HEK293 (cell line): ENCODE data around the gene HAAO.
A peak's percentile ranks its signal among the peaks of the same experiment; 100 is the strongest.

Experiments used
- CTCF ChIA-PET: fragments of 350-600 bp; formaldehyde crosslinking; extraction: SDS; loops from one replicate; lab custom pipeline; 2021; ENCODE audit warnings: antibody characterized with exemption; lab: Yijun Ruan, JAX
- POLR2A ChIA-PET: fragments of 300-600 bp; formaldehyde crosslinking; extraction: SDS; loops from one replicate; lab custom pipeline; 2020; ENCODE audit warnings: antibody characterized with exemption, inconsistent platforms; lab: Yijun Ruan, JAX
- H3K27ac ChIP-seq: fragments of 200-500 bp; sonication (Bioruptor generic); 2 replicates; pipeline ENCODE4 v1.5.1; 2014; ENCODE audit warnings: low read depth, low read length, control low read depth, inconsistent platforms; ENCODE audit errors: extremely low read depth
- H3K36me3 ChIP-seq, 2 experiments: fragments of 200-500 bp in 1 of 2; sonication (Bioruptor generic) in 1 of 2; 1 replicate in 1 of 2; 2 replicates in 1 of 2; pipeline ENCODE4 v1.5.1; 2014 to 2017; ENCODE audit warnings: inconsistent platforms in 2 of 2, low read length in 2 of 2; ENCODE audit not compliant: control insufficient read depth in 2 of 2, insufficient read depth in 1 of 2
- H3K4me1 ChIP-seq: fragments of 200-500 bp; sonication (Bioruptor generic); 2 replicates; pipeline ENCODE4 v1.5.1; 2014; ENCODE audit warnings: mild to moderate bottlenecking, low read length, inconsistent platforms; ENCODE audit not compliant: control insufficient read depth, insufficient read depth
- H3K4me3 ChIP-seq: 2 replicates; pipeline ENCODE4 v1.5.1; 2011; ENCODE audit warnings: low read depth, mild to moderate bottlenecking, control low read depth, low read length, moderate library complexity
- H3K9me3 ChIP-seq: fragments of 200-500 bp; sonication (Bioruptor generic); 2 replicates; pipeline ENCODE4 v1.5.1; 2014; ENCODE audit warnings: low read depth, low read length, inconsistent platforms; ENCODE audit not compliant: control insufficient read depth, insufficient read depth
- BCL11A ChIP-seq: fragments of 450-650 bp; formaldehyde crosslinking; IDR thresholded peaks from 2 replicates; pipeline ENCODE4 v1.5.1; 2016; ENCODE audit warnings: low read depth, missing biosample characterization, missing genetic modification characterization
- CTCF ChIP-seq: fragments of 450-650 bp; formaldehyde crosslinking; IDR thresholded peaks from 2 replicates; pipeline ENCODE4 v1.5.1; 2016; ENCODE audit warnings: missing biosample characterization, missing genetic modification characterization
- OSR2 ChIP-seq: fragments of 450-650 bp; formaldehyde crosslinking; IDR thresholded peaks from 2 replicates; pipeline ENCODE4 v1.5.1; 2016; ENCODE audit warnings: missing biosample characterization, missing genetic modification characterization
- SCRT2 ChIP-seq: fragments of 450-650 bp; formaldehyde crosslinking; IDR thresholded peaks from 2 replicates; pipeline ENCODE4 v1.5.1; 2016; ENCODE audit warnings: missing biosample characterization, missing genetic modification characterization
- ZBTB48 ChIP-seq: fragments of 450-650 bp; formaldehyde crosslinking; IDR thresholded peaks from 2 replicates; pipeline ENCODE4 v1.5.1; 2016; ENCODE audit warnings: missing biosample characterization, missing genetic modification characterization
- ZBTB49 ChIP-seq: fragments of 450-650 bp; formaldehyde crosslinking; IDR thresholded peaks from 2 replicates; pipeline ENCODE4 v1.5.1; 2016; ENCODE audit warnings: missing biosample characterization, missing genetic modification characterization, low read depth
- ZBTB7A ChIP-seq: fragments of 450-650 bp; formaldehyde crosslinking; IDR thresholded peaks from 2 replicates; pipeline ENCODE4 v1.5.1; 2016; ENCODE audit warnings: low read depth, missing biosample characterization, missing genetic modification characterization
- ZNF302 ChIP-seq: fragments of 450-650 bp; formaldehyde crosslinking; IDR thresholded peaks from 2 replicates; pipeline ENCODE4 v1.5.1; 2016; ENCODE audit warnings: missing biosample characterization, missing genetic modification characterization, low read depth
- ZNF561 ChIP-seq: fragments of 450-650 bp; IDR thresholded peaks from 2 replicates; pipeline ENCODE4 v1.5.1; 2018; ENCODE audit warnings: missing biosample characterization, missing genetic modification characterization, borderline replicate concordance
- ZNF585B ChIP-seq: fragments of 450-650 bp; formaldehyde crosslinking; IDR thresholded peaks from 2 replicates; pipeline ENCODE4 v1.5.1; 2016; ENCODE audit warnings: missing biosample characterization, missing genetic modification characterization
- ZNF639 ChIP-seq: fragments of 450-650 bp; formaldehyde crosslinking; IDR thresholded peaks from 2 replicates; pipeline ENCODE4 v1.5.1; 2016; ENCODE audit warnings: missing biosample characterization, missing genetic modification characterization
- ZNF670 ChIP-seq: fragments of 450-650 bp; formaldehyde crosslinking; IDR thresholded peaks from 2 replicates; pipeline ENCODE4 v1.5.1; 2016; ENCODE audit warnings: missing biosample characterization, missing genetic modification characterization, low read depth
- ZSCAN23 ChIP-seq: fragments of 450-650 bp; formaldehyde crosslinking; IDR thresholded peaks from 2 replicates; pipeline ENCODE4 v1.5.1; 2016; ENCODE audit warnings: missing biosample characterization, missing genetic modification characterization
- ZSCAN4 ChIP-seq: fragments of 450-650 bp; formaldehyde crosslinking; IDR thresholded peaks from 2 replicates; pipeline ENCODE4 v1.5.1; 2017; ENCODE audit warnings: missing biosample characterization, missing genetic modification characterization

HAAO gene

GRCh38 chr2:42775186-42775585 lies 17.2 kb downstream of the HAAO start:
- H3K36me3 ChIP-seq: no peaks in the 10 kb centered on the region
- no peaks in the 10 kb centered on the region for H3K4me1 ChIP-seq
- CTCF ChIA-PET: no interaction called here
- no peak overlapping the region for H3K4me3 ChIP-seq
- H3K9me3 ChIP-seq: no peaks in the 10 kb centered on the region
- POLR2A ChIA-PET: no interaction called here
- TF ChIP-seq ZNF302 (tag by site-specific recombination) (no peak), ZBTB48 (tag by site-specific recombination) (no peak), ZBTB7A (tag by site-specific recombination) (no peak)
- TF ChIP-seq, all 188 proteins: peak for 0
- no peak overlapping the region for H3K27ac ChIP-seq

GRCh38 chr2:42771546-42772153 lies 20.7 kb downstream of the HAAO start:
- ChIA-PET POLR2A (no interaction called here), CTCF (no interaction called here)
- Histone ChIP-seq H3K4me3 (no peak overlapping the region), H3K36me3 (no peaks in the 10 kb centered on the region), H3K27ac (no peak overlapping the region), H3K4me1 (no peaks in the 10 kb centered on the region), H3K9me3 (no peaks in the 10 kb centered on the region)
- TF ChIP-seq ZNF561 (tag by site-specific recombination) (no peak), OSR2 (tag by site-specific recombination) (no peak), SCRT2 (no peak), ZNF585B (tag by site-specific recombination) (no peak), ZSCAN4 (tag by site-specific recombination) (no peak), ZBTB49 (tag by site-specific recombination) (no peak), ZNF670 (no peak), ZSCAN23 (no peak), BCL11A (tag by site-specific recombination) (no peak), ZNF639 (tag by site-specific recombination) (no peak)

GRCh38 chr2:42770288-42771131 lies 21.9 kb downstream of the HAAO start:
- ChIA-PET POLR2A (no interaction called here), CTCF (interaction anchor here (0.6 to 1.3 kb wide), 4 partner anchors 15 to 227 kb away, joined by 3 to 6 read pairs (median 4); no protein-coding TSS in a partner anchor)
- H3K4me3 ChIP-seq: no peak overlapping the region
- H3K4me1 ChIP-seq: no peaks in the 10 kb centered on the region
- H3K9me3 ChIP-seq: no peaks in the 10 kb centered on the region
- TF ChIP-seq BCL11A (tag by site-specific recombination) (no peak), CTCF (tag by site-specific recombination) (peak; percentile 69)
- no peaks in the 10 kb centered on the region for H3K36me3 ChIP-seq
- no peak overlapping the region for H3K27ac ChIP-seq
